ENCODE measurements around the gene STOX2. TPM values are rescaled to one million over a fixed set of nuclear protein-coding genes. Genes with fewer than 3 reads are reported as not detected.

STOX2 gene
- polyA plus RNA-seq, 1 experiment, result 2.4 TPM

GRCh38 chr4:184028561-184029374 lies 123.7 kb downstream of the STOX2 start:
- H3K9me3 ChIP-seq (ENCODE audit: control insufficient read depth, insufficient read depth, low read length), result no peaks in the 10 kb centered on the region; the same call in 1 of the 2 replicates
- H3K27me3 ChIP-seq (ENCODE audit: control insufficient read depth, insufficient read depth, low read length), result no peaks in the 10 kb centered on the region
- H3K4me3 ChIP-seq (ENCODE audit: low read depth, low read length), result peak overlapping the region; percentile 44
- ChIA-PET CTCF (interaction anchor here (0.7 kb wide), 1 partner anchor 29 kb away, joined by 4 read pairs; no protein-coding TSS in a partner anchor), POLR2A (interaction anchor here (0.7 kb wide), 1 partner anchor 41 kb away, joined by 4 read pairs; no protein-coding TSS in a partner anchor)
- TF ChIP-seq CTCF (IDR thresholded peaks at IDR 0.05; ENCODE audit: low read depth, low read length), result no peak
- no peak for DNase-seq (ENCODE audit: low read depth, low spot score)
- no peak overlapping the region for H3K27ac ChIP-seq (ENCODE audit: low read depth, low read length)

DNA sequence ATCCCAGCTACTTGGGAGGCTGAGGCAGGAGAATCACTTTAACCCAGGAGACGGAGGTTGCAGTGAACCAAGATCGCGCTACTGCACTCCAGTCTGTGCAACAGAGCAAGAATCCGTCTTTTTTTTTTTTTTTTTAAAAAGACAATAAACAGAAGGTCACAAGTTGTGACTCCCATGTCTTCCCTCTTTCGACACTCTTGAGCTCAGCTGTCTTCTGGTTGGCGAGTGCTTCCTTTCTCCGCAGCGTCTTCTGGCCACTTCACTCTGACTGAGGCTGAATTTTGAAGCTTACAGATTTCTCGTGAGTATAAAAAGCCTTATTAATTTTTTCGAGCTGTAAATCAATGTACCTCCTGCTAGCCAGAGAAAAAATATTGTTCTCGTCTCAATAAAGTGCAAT lies 124.9 kb downstream of the STOX2 start:
- DNase-seq (ENCODE audit: low read depth, low spot score), result no peak
- H3K4me3 ChIP-seq (ENCODE audit: low read depth, low read length), result no peak overlapping the region
- no peak for TF ChIP-seq CTCF (IDR thresholded peaks at IDR 0.05; ENCODE audit: low read depth, low read length)
- H3K9me3 ChIP-seq (ENCODE audit: control insufficient read depth, insufficient read depth, low read length), result no peaks in the 10 kb centered on the region; the same call in 1 of the 2 replicates
- CTCF ChIA-PET, result no interaction called here
- POLR2A ChIA-PET, result interaction anchor here (1.0 kb wide), 1 partner anchor 13 kb away, joined by 3 read pairs; no protein-coding TSS in a partner anchor
- H3K27ac ChIP-seq (ENCODE audit: low read depth, low read length), result no peak overlapping the region
- H3K27me3 ChIP-seq (ENCODE audit: control insufficient read depth, insufficient read depth, low read length), result no peaks in the 10 kb centered on the region

- Histone ChIP-seq H3K27ac (ENCODE audit: low read depth, low read length) (no peak overlapping the region), H3K4me3 (ENCODE audit: low read depth, low read length) (no peak overlapping the region), H3K9me3 (ENCODE audit: control insufficient read depth, insufficient read depth, low read length) (no peaks in the 10 kb centered on the region; the same call in 1 of the 2 replicates), H3K27me3 (ENCODE audit: control insufficient read depth, insufficient read depth, low read length) (no peaks in the 10 kb centered on the region)
- DNase-seq (ENCODE audit: low read depth, low spot score), result no peak
- no peak for TF ChIP-seq CTCF (IDR thresholded peaks at IDR 0.05; ENCODE audit: low read depth, low read length)
- ChIA-PET POLR2A (interaction anchor here (1.0 kb wide), 1 partner anchor 14 kb away, joined by 3 read pairs; no protein-coding TSS in a partner anchor), CTCF (no interaction called here)
These were observed 125.7 kb downstream of the STOX2 start for GRCh38 chr4:184030764-184031163.

DNA sequence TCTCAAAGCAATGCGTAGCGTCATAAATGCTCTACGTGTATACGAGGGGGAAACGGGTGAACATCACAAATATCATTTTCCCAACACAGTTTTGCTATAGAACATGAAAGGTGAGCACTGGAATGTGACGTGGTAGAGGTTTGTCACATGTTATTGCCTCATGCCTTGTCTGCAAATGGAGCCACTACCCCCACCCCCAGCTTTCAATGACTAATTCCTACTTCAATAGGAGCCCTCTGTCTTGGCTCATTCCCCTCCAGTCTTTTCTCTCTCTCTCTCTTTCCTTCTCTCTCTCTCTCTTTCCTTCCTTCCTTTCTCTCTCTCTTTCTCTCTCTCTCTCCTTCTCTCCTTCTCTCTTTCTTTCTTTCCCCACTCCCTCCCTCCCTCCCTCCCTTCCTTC lies 127.0 kb downstream of the STOX2 start:
- no peak for TF ChIP-seq CTCF (IDR thresholded peaks at IDR 0.05; ENCODE audit: low read depth, low read length)
- POLR2A ChIA-PET, result interaction anchor here (0.6 kb wide), 1 partner anchor 617 kb away, joined by 3 read pairs; the partner anchor contains the start of gene CASP3
- no peaks in the 10 kb centered on the region; the same call in 1 of the 2 replicates for H3K9me3 ChIP-seq (ENCODE audit: control insufficient read depth, insufficient read depth, low read length)
- no peak overlapping the region for H3K4me3 ChIP-seq (ENCODE audit: low read depth, low read length)
- H3K27me3 ChIP-seq (ENCODE audit: control insufficient read depth, insufficient read depth, low read length), result no peaks in the 10 kb centered on the region
- no peak overlapping the region for H3K27ac ChIP-seq (ENCODE audit: low read depth, low read length)
- CTCF ChIA-PET, result no interaction called here
- no peak for DNase-seq (ENCODE audit: low read depth, low spot score)

DNA sequence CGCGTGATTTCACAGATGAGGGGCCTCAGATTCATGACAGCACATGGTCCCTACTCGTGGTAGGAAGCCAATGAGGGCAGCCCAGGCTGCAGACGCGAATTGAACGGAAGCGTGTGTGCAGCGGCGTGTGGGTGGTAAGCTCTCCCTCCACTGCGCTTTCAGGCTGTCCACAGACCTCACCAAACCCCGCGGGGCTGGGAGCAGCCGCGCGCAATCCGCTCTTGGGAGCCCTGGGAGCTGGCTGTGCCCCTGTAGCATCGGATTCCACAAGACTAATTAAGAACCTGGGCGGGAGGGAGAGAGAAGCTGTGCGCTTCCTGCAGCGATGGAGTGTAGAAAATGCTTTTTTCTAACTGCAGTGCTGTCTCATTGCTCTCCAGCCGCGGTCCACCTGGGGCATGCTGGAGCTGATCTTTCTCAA lies 134.9 kb downstream of the STOX2 start:
- Histone ChIP-seq H3K27me3 (ENCODE audit: control insufficient read depth, insufficient read depth, low read length) (no peaks in the 10 kb centered on the region), H3K27ac (ENCODE audit: low read depth, low read length) (no peak overlapping the region), H3K4me3 (ENCODE audit: low read depth, low read length) (no peak overlapping the region), H3K9me3 (ENCODE audit: control insufficient read depth, insufficient read depth, low read length) (no peaks in the 10 kb centered on the region)
- CTCF ChIA-PET, result no interaction called here
- TF ChIP-seq CTCF (IDR thresholded peaks at IDR 0.05; ENCODE audit: low read depth, low read length), result no peak
- POLR2A ChIA-PET, result no interaction called here
- DNase-seq (ENCODE audit: low read depth, low spot score), result no peak
